Glutamatergic neuron (in vitro differentiated cells): ENCODE measurements around the gene IFNAR1. TPM values are rescaled to one million over a fixed set of nuclear protein-coding genes. Genes with fewer than 3 reads are reported as not detected.
"Not testable (repeated sequence)": the region's sequence is repeated elsewhere in the genome, so short reads cannot be mapped to it uniquely, and the experiment has no call there.

Experiments used
- DNase-seq: peaks from one replicate; pipeline ENCODE4 v3.0.0; 2022
- H3K27ac Mint-ChIP-seq: one replicate; pipeline ENCODE4 v1.8.0; 2020; ENCODE audit warnings: mild to moderate bottlenecking, mixed read lengths, inconsistent platforms; ENCODE audit not compliant: unreplicated experiment
- H3K27me3 Mint-ChIP-seq: one replicate; pipeline ENCODE4 v1.8.0; 2020; ENCODE audit warnings: mild to moderate bottlenecking, moderate library complexity, mixed read lengths, inconsistent platforms; ENCODE audit not compliant: unreplicated experiment
- H3K36me3 Mint-ChIP-seq: one replicate; pipeline ENCODE4 v1.8.0; 2020; ENCODE audit warnings: mild to moderate bottlenecking, mixed read lengths, inconsistent platforms; ENCODE audit not compliant: unreplicated experiment
- H3K4me1 Mint-ChIP-seq: one replicate; pipeline ENCODE4 v1.8.0; 2020; ENCODE audit warnings: mild to moderate bottlenecking, low read depth, mixed read lengths, inconsistent platforms; ENCODE audit not compliant: unreplicated experiment
- H3K4me3 Mint-ChIP-seq: one replicate; pipeline ENCODE4 v1.8.0; 2020; ENCODE audit warnings: mild to moderate bottlenecking, mixed read lengths, inconsistent platforms; ENCODE audit not compliant: unreplicated experiment
- H3K9me3 Mint-ChIP-seq: one replicate; pipeline ENCODE4 v1.8.0; 2020; ENCODE audit warnings: mild to moderate bottlenecking, moderate library complexity, mixed read lengths, inconsistent platforms; ENCODE audit not compliant: unreplicated experiment
- CTCF ChIP-seq: fragments of 200-600 bp; sonication (generic); IDR thresholded peaks from one replicate; pipeline ENCODE4 v1.5.0; 2021; ENCODE audit not compliant: partially characterized antibody, unreplicated experiment
- total RNA-seq: library from RNA; stranded (reverse); fragmentation: NEBNext Ultra II Directional; extraction: Animal tissue kit (Norgen Biotek cat#: 25700); gene quantifications from one replicate; pipeline ENCODE4 v1.2.1, GENCODE V29; 2021; ENCODE audit not compliant: unreplicated experiment

IFNAR1 gene
- total RNA-seq, 1 donor from 2014 or later = 17.7 TPM

DNA sequence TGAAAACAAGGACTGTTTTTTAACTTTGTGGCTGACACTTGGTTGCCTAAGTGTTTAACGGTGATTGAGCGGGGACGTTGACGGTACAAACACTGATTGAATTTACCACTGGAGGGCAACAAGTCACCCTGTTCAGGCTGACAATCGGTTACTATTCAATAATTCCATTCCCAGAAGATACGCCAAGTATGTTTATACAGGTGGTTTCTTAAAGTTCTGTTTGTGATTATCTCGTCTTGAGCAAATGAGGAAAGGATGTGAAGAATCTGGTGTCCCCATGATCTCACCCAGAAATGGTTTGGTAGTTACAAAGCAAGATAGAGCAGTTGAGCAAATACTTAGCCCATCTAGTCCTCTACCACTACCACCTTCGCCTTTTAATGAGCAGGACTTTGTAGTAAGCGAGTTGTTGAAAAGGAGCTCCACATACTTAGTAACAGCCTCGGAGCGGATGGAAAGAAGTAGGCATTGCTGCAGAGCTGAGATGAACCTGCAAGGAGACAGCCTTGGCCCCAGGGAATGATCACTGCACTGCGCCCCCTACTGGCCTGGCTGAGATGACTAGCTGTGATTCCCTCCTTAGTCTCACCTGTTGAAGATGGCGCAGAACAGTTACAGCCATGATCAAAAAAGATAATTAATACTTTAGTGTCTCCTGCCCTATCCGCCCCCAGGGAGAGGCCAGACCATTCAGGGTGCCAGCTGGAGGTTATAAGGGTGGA lies 36.3 kb downstream of the IFNAR1 start:
- no peaks in the 10 kb centered on the region for H3K36me3 Mint-ChIP-seq
- H3K27ac Mint-ChIP-seq = no peak overlapping the region
- peaks cover 6% of the 10 kb centered on the region for H3K9me3 Mint-ChIP-seq
- peak overlapping the region; percentile 25 for H3K4me3 Mint-ChIP-seq
- H3K4me1 Mint-ChIP-seq = peaks cover 10% of the 10 kb centered on the region
- TF ChIP-seq CTCF = peak; percentile 81
- peaks cover 6% of the 10 kb centered on the region for H3K27me3 Mint-ChIP-seq
- peak; percentile 81 for DNase-seq

DNA sequence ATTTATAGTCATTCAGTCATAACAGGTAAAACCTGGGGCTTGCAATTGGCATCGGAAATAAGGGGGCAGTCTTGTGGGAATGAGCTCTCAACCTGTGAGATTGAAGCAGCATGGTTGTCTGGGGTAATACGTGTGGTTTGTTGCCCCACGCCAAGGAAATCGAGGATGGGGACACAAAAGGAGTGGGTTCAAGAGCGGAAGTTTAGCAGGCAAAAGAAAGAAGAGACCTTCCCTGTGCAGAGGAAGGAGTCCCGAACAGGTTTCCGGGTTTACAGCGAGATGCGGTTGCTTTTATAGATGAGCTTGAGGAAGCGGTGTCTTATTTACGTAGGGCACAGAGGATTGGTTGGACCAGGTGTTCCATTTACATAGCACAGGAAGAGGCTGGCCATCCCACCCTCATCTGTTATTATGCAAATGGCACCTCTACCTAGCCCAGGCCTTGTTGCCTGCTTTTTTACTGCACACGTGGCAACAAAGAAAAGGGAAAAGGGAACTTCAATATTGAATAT lies 37.3 kb downstream of the IFNAR1 start:
- Mint-ChIP-seq H3K27me3 (peaks cover 6% of the 10 kb centered on the region), H3K27ac (no peak overlapping the region), H3K9me3 (peaks cover 9% of the 10 kb centered on the region), H3K36me3 (peaks cover 2% of the 10 kb centered on the region), H3K4me3 (peak overlapping the region; percentile 53), H3K4me1 (peaks cover 10% of the 10 kb centered on the region)
- no peak for DNase-seq
- TF ChIP-seq CTCF = no peak

DNA sequence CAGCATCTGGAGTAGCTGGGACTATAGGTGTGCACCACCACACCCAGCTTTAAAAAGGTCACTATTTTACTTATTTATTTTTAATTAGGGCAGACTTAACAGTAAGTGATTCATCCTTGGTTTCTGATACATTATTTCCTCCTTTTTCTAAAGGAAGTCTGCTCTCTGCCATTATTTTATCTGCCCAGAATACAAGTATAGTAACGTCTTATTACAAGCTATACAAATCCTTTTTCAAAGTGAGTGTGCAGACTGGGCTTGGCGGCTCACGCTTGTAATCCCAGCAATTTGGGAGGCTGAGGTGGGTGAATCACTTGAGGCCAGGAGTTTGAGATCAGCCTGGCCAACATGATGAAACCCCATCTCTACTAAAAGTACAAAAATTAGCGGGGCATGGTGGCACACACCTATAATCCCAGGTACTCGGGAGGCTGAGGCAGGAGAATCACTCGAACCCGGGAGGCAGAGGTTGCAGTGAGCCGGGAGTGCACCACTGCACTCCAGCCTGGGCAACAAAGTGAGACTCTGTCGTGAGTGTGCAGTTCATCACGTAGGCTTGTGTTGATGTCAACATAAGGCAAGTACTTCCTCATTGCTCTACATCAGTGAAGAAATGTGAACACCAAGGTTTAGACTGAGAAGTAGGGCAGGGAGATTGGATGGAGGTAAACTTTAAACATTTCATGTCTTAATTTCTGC lies 39.3 kb downstream of the IFNAR1 start:
- DNase-seq, H3K4me3 Mint-ChIP-seq, H3K4me1 Mint-ChIP-seq, H3K27me3 Mint-ChIP-seq, H3K27ac Mint-ChIP-seq: not testable (repeated sequence)
- Mint-ChIP-seq H3K36me3 (peaks cover 12% of the 10 kb centered on the region), H3K9me3 (peaks cover 20% of the 10 kb centered on the region)

DNA sequence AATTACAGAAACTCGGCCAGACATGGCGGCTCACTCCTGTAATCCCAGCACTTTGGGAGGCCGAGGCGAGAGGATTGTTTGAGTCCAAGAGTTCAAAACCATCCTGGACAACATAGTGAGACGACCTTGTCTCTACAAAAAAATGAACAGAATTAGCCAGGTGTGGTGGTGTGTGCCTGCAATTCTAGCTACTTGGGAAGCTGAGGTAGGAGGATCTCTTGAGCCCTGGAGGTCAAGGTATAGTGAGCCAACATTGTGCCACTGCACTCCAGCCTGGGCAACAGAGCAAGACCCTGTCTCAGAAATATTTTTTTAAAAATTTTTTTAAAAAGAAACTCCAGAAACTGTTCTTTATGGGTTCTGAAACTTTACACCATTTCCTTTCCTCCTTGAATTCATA lies 40.1 kb downstream of the IFNAR1 start:
- Mint-ChIP-seq H3K27ac (no peak overlapping the region), H3K4me1 (peaks cover 9% of the 10 kb centered on the region), H3K36me3 (peaks cover 12% of the 10 kb centered on the region), H3K27me3 (peaks cover 7% of the 10 kb centered on the region), H3K9me3 (peaks cover 20% of the 10 kb centered on the region), H3K4me3 (no peak overlapping the region)
- DNase-seq = no peak
- no peak for TF ChIP-seq CTCF

DNA sequence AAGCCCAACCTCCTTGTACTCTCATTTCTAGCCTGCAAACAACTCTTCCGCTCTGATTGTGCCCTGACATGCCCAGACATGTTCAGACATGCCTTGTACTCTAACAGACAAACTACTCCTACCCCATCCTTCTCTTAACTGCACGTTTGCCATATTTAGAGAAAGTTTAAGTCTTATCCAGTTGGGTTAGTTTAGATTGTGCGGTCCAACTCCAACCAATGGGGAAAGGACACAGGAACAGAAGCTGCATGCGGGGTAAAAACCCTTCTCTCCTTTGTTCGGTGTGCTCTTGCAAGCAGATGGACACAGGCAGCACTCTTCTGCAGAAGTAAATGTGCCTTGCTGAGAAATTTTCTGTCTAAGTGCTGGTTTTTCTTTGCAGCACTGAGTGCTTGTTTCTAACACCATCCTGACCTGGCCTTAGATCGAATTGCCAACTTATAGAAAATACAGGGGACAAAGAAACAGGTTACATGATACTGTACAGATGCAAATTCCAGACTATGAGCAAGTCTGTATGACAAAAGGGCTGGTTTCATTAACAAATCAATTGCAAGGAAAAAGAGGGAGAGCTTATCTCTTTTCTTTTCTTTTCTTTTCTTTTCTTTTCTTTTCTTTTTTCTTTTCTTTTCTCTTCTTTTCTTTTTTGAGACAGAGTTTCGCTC lies 42.7 kb downstream of the IFNAR1 start:
- H3K9me3 Mint-ChIP-seq = peaks cover 16% of the 10 kb centered on the region
- peaks cover 12% of the 10 kb centered on the region for H3K36me3 Mint-ChIP-seq
- DNase-seq = no peak
- H3K4me1 Mint-ChIP-seq = no peaks in the 10 kb centered on the region
- TF ChIP-seq CTCF = no peak
- H3K27me3 Mint-ChIP-seq = peaks cover 1% of the 10 kb centered on the region
- H3K27ac Mint-ChIP-seq = no peak overlapping the region
- H3K4me3 Mint-ChIP-seq = no peak overlapping the region
